CD4-positive, alpha-beta T cell (primary cell): ENCODE measurements around the gene WIPI1. TPM values are rescaled to one million over a fixed set of nuclear protein-coding genes. Genes with fewer than 3 reads are reported as not detected.

Experiments
- ATAC-seq: fragments of 200-7000 bp; cut with Tn5 transposase; one replicate; pipeline ENCODE4 v1.10.0; 2022; ENCODE audit warnings: mild to moderate bottlenecking; ENCODE audit not compliant: poor library complexity
- CTCF ChIA-PET: fragments of 350-600 bp; sonication (Branson Sonifier 250); formaldehyde crosslinking; loops from one replicate; lab custom pipeline; 2021; ENCODE audit warnings: antibody characterized with exemption, inconsistent platforms; lab: Charles Lee
- POLR2A ChIA-PET: fragments of 350-600 bp; sonication (Branson Sonifier 250); formaldehyde crosslinking; loops from one replicate; lab custom pipeline; 2021; ENCODE audit warnings: antibody characterized with exemption, inconsistent platforms; lab: Charles Lee
- DNase-seq, 14 experiments: peaks; one replicate each; pipeline ENCODE4 v3.0.0-alpha.2; 2013 to 2020; ENCODE audit warnings: mixed read lengths in 2 of 14
- H3K27ac ChIP-seq, 2 donors: one replicate each; pipeline versions ENCODE4 v1.5.1 to v1.7.0; 2013; ENCODE audit warnings: low read length in 2 of 2, low read depth in 1 of 2, mild to moderate bottlenecking in 1 of 2
- H3K27me3 ChIP-seq, 2 experiments: 1 replicate in 1 of 2; 2 replicates in 1 of 2; pipeline versions ENCODE4 v1.6.1 to v1.7.0; 2013; ENCODE audit warnings: low read length in 2 of 2, control low read depth in 1 of 2, mild to moderate bottlenecking in 1 of 2, moderate library complexity in 1 of 2; ENCODE audit not compliant: insufficient read depth in 2 of 2, control insufficient read depth in 1 of 2
- H3K36me3 ChIP-seq: one replicate; pipeline ENCODE4 v1.6.1; 2013; ENCODE audit warnings: low read length, control low read depth; ENCODE audit not compliant: insufficient read depth
- H3K4me1 ChIP-seq: one replicate; pipeline ENCODE4 v1.6.1; 2013; ENCODE audit warnings: low read length, control low read depth; ENCODE audit not compliant: insufficient read depth
- H3K4me3 ChIP-seq: one replicate; pipeline ENCODE4 v1.5.1; 2013; ENCODE audit warnings: mild to moderate bottlenecking, low read length, moderate library complexity
- H3K9me3 ChIP-seq, 2 experiments: 1 replicate in 1 of 2; 2 replicates in 1 of 2; pipeline versions ENCODE4 v1.6.1 to v1.7.0; 2013; ENCODE audit warnings: low read length in 2 of 2, mild to moderate bottlenecking in 2 of 2, control low read depth in 1 of 2, moderate library complexity in 1 of 2; ENCODE audit not compliant: control insufficient read depth in 1 of 2, insufficient read depth in 1 of 2
- H3K27ac Mint-ChIP-seq: one replicate; pipeline ENCODE4 v1.8.0; 2020; ENCODE audit warnings: mixed read lengths
- H3K27me3 Mint-ChIP-seq: one replicate; pipeline ENCODE4 v1.8.0; 2021; ENCODE audit warnings: mixed read lengths
- H3K36me3 Mint-ChIP-seq: one replicate; pipeline ENCODE4 v1.8.0; 2021; ENCODE audit warnings: low read depth, mixed read lengths
- H3K4me1 Mint-ChIP-seq: one replicate; pipeline ENCODE4 v1.8.0; 2021; ENCODE audit warnings: low read depth, mixed read lengths
- H3K4me3 Mint-ChIP-seq: one replicate; pipeline ENCODE4 v1.8.0; 2020; ENCODE audit warnings: mild to moderate bottlenecking, mixed read lengths
- H3K9me3 Mint-ChIP-seq: one replicate; pipeline ENCODE4 v1.8.0; 2020; ENCODE audit warnings: mixed read lengths
- CTCF ChIP-seq: fragments of 200-600 bp; IDR thresholded peaks from one replicate; pipeline ENCODE4 v1.8.0; 2022; ENCODE audit warnings: antibody characterized with exemption, mild to moderate bottlenecking
- intact Hi-C, 2 experiments: fragments of 100-400 bp; cut with DNase I in 1 of 2; cut with micrococcal nuclease in 1 of 2; formaldehyde crosslinking; loops; one replicate each; pipeline versions ENCODE4 v1.15.1 to v1.9.0; 2023 to 2025; cut with DNase I, micrococcal nuclease
- total RNA-seq, 174 experiments: library from RNA in 2 of 174; stranded (reverse) in 2 of 174; gene quantifications; one replicate each; pipeline ENCODE4 v1.2.3 and lab custom pipeline; 2021 to 2026

Gene WIPI1
- total RNA-seq, 2 experiments from 2014 or later = 2.0 to 2.6 TPM

- intact Hi-C loops = no loop called here
- Mint-ChIP-seq H3K9me3 (no peaks in the 10 kb centered on the region), H3K27ac (no peak overlapping the region), H3K36me3 (no peaks in the 10 kb centered on the region), H3K4me1 (peaks cover 18% of the 10 kb centered on the region), H3K4me3 (no peak overlapping the region), H3K27me3 (no peaks in the 10 kb centered on the region)
- no peak overlapping the region for H3K27ac ChIP-seq
- H3K27me3 ChIP-seq = no peaks in the 10 kb centered on the region
- peaks cover 18% of the 10 kb centered on the region for H3K4me1 ChIP-seq
- no peak for DNase-seq
- no peak for TF ChIP-seq CTCF
- no peak overlapping the region for H3K4me3 ChIP-seq
- H3K9me3 ChIP-seq = no peaks in the 10 kb centered on the region
- CTCF ChIA-PET = interaction anchor here (0.7 kb wide), 1 partner anchor 354 kb away, joined by 3 read pairs; no protein-coding TSS in a partner anchor
- POLR2A ChIA-PET = no interaction called here
- peaks cover 11% of the 10 kb centered on the region for H3K36me3 ChIP-seq
- ATAC-seq = no peak
These were observed 3.2 kb downstream of the WIPI1 start for GRCh38 chr17:68453991-68454665.

GRCh38 chr17:68452724-68453290 is 4.5 kb downstream of the WIPI1 start:
- Histone ChIP-seq H3K4me1 (peaks cover 13% of the 10 kb centered on the region), H3K27ac (no peak overlapping the region), H3K36me3 (peaks cover 11% of the 10 kb centered on the region), H3K27me3 (no peaks in the 10 kb centered on the region), H3K9me3 (no peaks in the 10 kb centered on the region), H3K4me3 (no peak overlapping the region)
- H3K36me3 Mint-ChIP-seq = no peaks in the 10 kb centered on the region
- H3K27ac Mint-ChIP-seq = no peak overlapping the region
- CTCF ChIA-PET = interaction anchor here (0.9 kb wide), 1 partner anchor 16 kb away, joined by 3 read pairs; no protein-coding TSS in a partner anchor
- no peaks in the 10 kb centered on the region for H3K9me3 Mint-ChIP-seq
- no peak for DNase-seq
- intact Hi-C loops = no loop called here
- POLR2A ChIA-PET = interaction anchor here (0.7 kb wide), 1 partner anchor 347 kb away, joined by 4 read pairs; no protein-coding TSS in a partner anchor
- no peaks in the 10 kb centered on the region for H3K27me3 Mint-ChIP-seq
- no peak overlapping the region for H3K4me3 Mint-ChIP-seq
- no peak for TF ChIP-seq CTCF
- H3K4me1 Mint-ChIP-seq = peaks cover 10% of the 10 kb centered on the region
- ATAC-seq = no peak

GRCh38 chr17:68451670-68452354 is 5.5 kb downstream of the WIPI1 start:
- DNase-seq (no peak), ATAC-seq (no peak)
- Mint-ChIP-seq H3K36me3 (no peaks in the 10 kb centered on the region), H3K27ac (no peak overlapping the region), H3K9me3 (no peaks in the 10 kb centered on the region), H3K4me3 (no peak overlapping the region), H3K27me3 (no peaks in the 10 kb centered on the region), H3K4me1 (peaks cover 8% of the 10 kb centered on the region)
- no peaks in the 10 kb centered on the region for H3K27me3 ChIP-seq
- H3K4me1 ChIP-seq = peaks cover 8% of the 10 kb centered on the region
- ChIA-PET POLR2A (no interaction called here), CTCF (no interaction called here)
- H3K27ac ChIP-seq = no peak overlapping the region
- no peaks in the 10 kb centered on the region for H3K9me3 ChIP-seq
- intact Hi-C loops = no loop called here
- no peak overlapping the region for H3K4me3 ChIP-seq
- peaks cover 11% of the 10 kb centered on the region for H3K36me3 ChIP-seq
- no peak for TF ChIP-seq CTCF
